PFSK-1 (cell line): ENCODE measurements around the gene STKLD1.

ENCODE experiments used
- POLR2AphosphoS5 ChIP-seq: IDR thresholded peaks from 2 replicates; pipeline ENCODE4 v1.6.1; 2012; ENCODE audit warnings: low read depth, mild to moderate bottlenecking, control low read depth, low read length, moderate library complexity
- TAF1 ChIP-seq: IDR thresholded peaks from 2 replicates; pipeline ENCODE4 v1.6.1; 2012; ENCODE audit warnings: low read length, control low read depth, borderline replicate concordance; ENCODE audit not compliant: insufficient read depth

- TF ChIP-seq TAF1 (no peak), POLR2AphosphoS5 (no peak)
Observed at GRCh38 chr9:133427658-133428348, 51.6 kb downstream of the STKLD1 start.
